Measurements from ENCODE around the gene MEGF11. TPM values are rescaled to one million over a fixed set of nuclear protein-coding genes. Genes with fewer than 3 reads are reported as not detected.

The MEGF11 gene
- total and polyA plus RNA-seq, 8 donors: 0.05 to 0.92 (median 0.14) TPM; not detected in 4

DNA sequence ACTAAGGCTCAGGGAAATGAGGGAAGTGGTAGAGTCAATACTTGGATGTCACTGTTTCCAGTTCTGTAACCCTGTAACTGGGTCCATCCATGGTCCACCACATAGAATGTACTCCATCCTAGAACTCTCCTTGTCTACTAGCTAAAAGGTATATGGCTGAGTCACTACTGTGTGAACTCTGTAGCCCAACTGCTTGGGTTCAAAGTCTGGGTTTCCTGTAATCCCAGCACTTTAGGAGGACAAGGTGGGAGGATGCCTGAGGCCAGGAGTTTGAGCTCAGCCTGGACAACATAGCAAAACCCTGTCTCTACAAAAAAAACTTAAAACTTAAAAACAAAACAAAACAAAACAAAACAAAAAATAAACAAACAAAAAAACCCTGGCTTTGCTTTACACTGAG lies 34.5 kb upstream of the MEGF11 start:
- intact Hi-C loops (cut with DNase I; ENCODE audit: low total_unique reads): no loop called here

DNA sequence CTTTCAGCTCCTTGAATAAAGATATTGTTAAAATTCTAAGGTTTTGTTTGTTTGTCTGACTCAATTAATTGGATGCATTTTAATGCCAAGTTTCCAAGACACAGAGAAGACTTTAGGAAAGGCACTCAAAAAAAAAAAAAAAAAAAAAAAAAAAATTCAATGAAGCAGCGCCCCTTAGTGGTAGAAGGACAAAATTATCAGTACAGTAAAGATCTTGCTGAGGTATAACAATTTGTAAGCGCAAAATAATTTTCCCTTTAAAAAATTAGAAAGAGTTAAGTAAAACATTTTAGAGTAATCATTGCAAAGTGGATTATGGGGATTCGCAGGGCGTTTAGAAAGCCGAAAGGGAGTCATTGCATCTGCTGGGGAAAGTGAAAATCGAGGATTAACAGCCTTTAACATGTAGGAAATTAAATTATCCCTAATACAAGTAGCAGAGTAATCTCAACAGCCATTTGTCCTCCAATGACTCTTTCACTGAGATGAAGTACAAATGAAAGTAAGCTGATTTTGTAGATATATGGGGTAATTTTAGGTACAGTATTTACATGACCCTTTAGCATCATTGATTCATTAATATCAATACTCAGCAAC lies 34.0 kb upstream of the MEGF11 start:
- Histone ChIP-seq H3K27ac (no peak overlapping the region), H3K4me3 (no peak overlapping the region), H3K4me1 (peaks cover 0 to 20% (median 13%) of the 10 kb centered on the region in 4 donors), H3K9me3 (no peaks in the 10 kb centered on the region), H3K27me3 (no peaks in the 10 kb centered on the region), H3K36me3 (no peaks in the 10 kb centered on the region)
- no peak for TF ChIP-seq EP300 (IDR thresholded peaks at IDR 0.05)
- TF ChIP-seq, protein P1, sequence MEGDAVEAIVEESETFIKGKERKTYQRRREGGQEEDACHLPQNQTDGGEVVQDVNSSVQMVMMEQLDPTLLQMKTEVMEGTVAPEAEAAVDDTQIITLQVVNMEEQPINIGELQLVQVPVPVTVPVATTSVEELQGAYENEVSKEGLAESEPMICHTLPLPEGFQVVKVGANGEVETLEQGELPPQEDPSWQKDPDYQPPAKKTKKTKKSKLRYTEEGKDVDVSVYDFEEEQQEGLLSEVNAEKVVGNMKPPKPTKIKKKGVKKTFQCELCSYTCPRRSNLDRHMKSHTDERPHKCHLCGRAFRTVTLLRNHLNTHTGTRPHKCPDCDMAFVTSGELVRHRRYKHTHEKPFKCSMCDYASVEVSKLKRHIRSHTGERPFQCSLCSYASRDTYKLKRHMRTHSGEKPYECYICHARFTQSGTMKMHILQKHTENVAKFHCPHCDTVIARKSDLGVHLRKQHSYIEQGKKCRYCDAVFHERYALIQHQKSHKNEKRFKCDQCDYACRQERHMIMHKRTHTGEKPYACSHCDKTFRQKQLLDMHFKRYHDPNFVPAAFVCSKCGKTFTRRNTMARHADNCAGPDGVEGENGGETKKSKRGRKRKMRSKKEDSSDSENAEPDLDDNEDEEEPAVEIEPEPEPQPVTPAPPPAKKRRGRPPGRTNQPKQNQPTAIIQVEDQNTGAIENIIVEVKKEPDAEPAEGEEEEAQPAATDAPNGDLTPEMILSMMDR (IDR thresholded peaks at IDR 0.05): peak in 5 of 7 experiments; percentile 36 to 53 (median 48)
- TF ChIP-seq POLR2A (IDR thresholded peaks at IDR 0.05): no peak
- no peak for TF ChIP-seq POLR2AphosphoS5 (IDR thresholded peaks at IDR 0.05)
- WGBS, 5 donors: 9 to 14% (median 12%) methylated on average over 6 of the region's 6 CpGs
- intact Hi-C loops (cut with DNase I; ENCODE audit: low total_unique reads): no loop called here
- peak in 1 of 2 donors; percentile 46 for DNase-seq

More for the DNA sequence above, 34.5 kb upstream of the MEGF11 start:
- Histone ChIP-seq H3K27me3 (no peaks in the 10 kb centered on the region), H3K4me3 (no peak overlapping the region), H3K9me3 (no peaks in the 10 kb centered on the region), H3K4me1 (peaks cover 0 to 24% (median 17%) of the 10 kb centered on the region in 4 donors), H3K27ac (no peak overlapping the region), H3K36me3 (no peaks in the 10 kb centered on the region)
- TF ChIP-seq EP300 (IDR thresholded peaks at IDR 0.05) (no peak), POLR2AphosphoS5 (IDR thresholded peaks at IDR 0.05) (no peak), POLR2A (IDR thresholded peaks at IDR 0.05) (no peak)
- TF ChIP-seq, protein P1 (IDR thresholded peaks at IDR 0.05): no peak
- DNase-seq: no peak

DNA sequence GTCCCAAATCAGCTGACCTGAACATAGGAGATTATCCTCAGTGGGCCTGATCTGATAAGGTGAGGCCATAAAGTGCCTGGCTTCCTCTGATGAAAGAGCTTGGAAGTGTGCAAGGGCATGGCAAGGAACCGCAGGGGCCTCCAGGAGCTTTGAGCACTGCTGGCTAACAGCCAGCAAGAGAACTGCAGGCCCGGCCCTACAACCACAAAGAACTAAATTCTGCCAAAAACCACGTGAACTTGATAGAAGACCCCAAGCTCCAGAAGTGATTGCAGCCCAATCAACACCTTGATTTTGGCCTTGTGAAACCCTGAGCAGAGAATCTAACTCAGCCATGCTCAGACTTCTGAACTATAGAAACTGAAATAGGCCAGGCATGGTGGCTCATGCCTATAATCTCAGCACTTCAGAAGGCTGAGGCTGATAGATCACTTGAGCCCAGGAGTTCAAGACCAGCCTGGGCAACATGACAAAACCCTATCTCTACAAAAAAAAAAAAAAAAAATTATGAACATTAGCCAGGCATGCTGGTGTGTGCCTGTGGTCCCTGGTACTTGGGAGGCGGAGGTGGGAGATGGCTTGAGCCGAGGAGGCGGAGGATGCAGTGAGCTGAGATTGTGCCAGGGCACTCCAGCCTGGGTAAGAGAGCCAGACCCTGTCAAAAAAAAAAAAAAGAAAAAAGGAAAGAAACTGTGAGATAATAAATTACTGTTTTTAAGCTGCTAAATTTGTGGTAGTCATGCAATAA lies 32.2 kb upstream of the MEGF11 start:
- no peak overlapping the region for H3K27ac ChIP-seq
- H3K36me3 ChIP-seq: no peaks in the 10 kb centered on the region
- H3K4me3 ChIP-seq: no peak overlapping the region
- H3K27me3 ChIP-seq: no peaks in the 10 kb centered on the region
- intact Hi-C loops (cut with DNase I; ENCODE audit: low total_unique reads): no loop called here
- 58 to 74% (median 61%) methylated on average over 6 of the region's 6 CpGs for WGBS, 5 donors
- H3K9me3 ChIP-seq: no peaks in the 10 kb centered on the region
- TF ChIP-seq EP300 (IDR thresholded peaks at IDR 0.05) (no peak), POLR2AphosphoS5 (IDR thresholded peaks at IDR 0.05) (no peak), POLR2A (IDR thresholded peaks at IDR 0.05) (no peak)
- TF ChIP-seq, protein P1 (IDR thresholded peaks at IDR 0.05): no peak
- H3K4me1 ChIP-seq: peaks cover 0 to 10% (median 5%) of the 10 kb centered on the region in 4 donors
- peak in 1 of 2 donors; percentile 44 for DNase-seq

DNA sequence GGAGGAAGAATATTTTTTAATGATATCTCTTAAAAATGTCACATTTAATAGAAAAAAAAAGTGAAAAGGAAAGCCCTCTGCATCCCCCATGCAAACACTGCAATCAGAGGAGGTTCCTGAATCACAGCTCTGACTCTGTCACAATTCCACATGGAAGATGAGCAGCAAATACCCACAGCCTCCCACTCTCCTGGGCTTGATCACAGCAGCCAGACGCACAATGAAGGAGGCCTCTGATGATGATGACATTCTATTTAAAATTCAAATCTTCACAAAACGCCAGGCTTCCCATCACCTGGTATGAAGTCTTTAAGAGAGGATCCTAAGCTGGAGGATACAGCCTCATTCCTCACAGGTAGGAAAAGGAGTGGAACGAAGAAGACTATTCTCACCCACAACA lies 30.7 kb upstream of the MEGF11 start:
- WGBS, 5 donors: 92 to 96% (median 94%) methylated on average over 3 of the region's 3 CpGs
- Histone ChIP-seq H3K9me3 (no peaks in the 10 kb centered on the region), H3K4me1 (peaks cover 0 to 10% (median 5%) of the 10 kb centered on the region in 4 donors), H3K4me3 (no peak overlapping the region), H3K36me3 (no peaks in the 10 kb centered on the region), H3K27ac (no peak overlapping the region), H3K27me3 (no peaks in the 10 kb centered on the region)
- intact Hi-C loops (cut with DNase I; ENCODE audit: low total_unique reads): no loop called here
- DNase-seq: no peak
- TF ChIP-seq POLR2AphosphoS5 (IDR thresholded peaks at IDR 0.05) (no peak), POLR2A (IDR thresholded peaks at IDR 0.05) (no peak), EP300 (IDR thresholded peaks at IDR 0.05) (no peak)
- TF ChIP-seq, protein P1 (IDR thresholded peaks at IDR 0.05): no peak
